GM21619 (cell line): ENCODE measurements around the gene ARNT2.
"Not testable (repeated sequence)": the region's sequence is repeated elsewhere in the genome, so short reads cannot be mapped to it uniquely, and the experiment has no call there.

Source experiments
- ATAC-seq: cut with Tn5 transposase; IDR thresholded peaks from one replicate; pipeline ENCODE4 v1.9.1; 2021; ENCODE audit not compliant: unreplicated experiment

The ARNT2 gene

DNA sequence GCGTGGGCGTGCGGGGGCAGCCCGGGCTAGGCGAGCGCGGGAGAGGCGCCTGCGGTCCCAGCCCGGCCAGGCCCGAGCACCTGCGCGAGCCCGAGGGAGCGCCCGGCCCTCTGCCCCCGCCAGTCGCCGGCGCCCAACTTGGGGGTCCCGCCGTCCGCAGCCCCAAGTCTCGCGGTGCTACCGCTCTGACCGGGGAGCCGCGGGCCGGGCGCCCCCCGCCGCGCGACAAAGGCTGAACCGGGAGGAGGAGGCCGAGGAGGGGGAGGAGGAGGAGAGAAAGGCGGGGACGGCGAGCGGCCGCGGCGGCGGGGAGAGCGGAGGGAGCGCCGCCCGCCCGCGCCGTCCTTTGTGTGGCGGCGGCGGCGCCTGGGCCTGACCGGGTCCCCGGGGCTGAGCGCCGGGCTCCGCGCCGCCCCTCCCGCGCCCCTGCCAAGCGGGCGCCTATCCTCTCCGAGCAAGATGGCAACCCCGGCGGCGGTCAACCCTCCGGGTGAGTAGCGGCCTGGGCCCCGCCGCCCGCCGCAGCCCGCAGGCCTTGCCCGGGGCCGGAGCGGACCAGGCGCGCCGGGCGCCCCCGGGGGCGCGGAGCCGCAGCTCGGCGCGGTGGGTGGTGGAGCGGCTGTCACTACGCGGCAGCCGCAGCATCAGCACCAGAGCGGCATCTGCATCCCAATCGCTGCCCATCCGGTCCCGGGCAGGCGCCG is at the start of gene ARNT2:
TSS of gene ARNT2 (plus strand) at position 326 of the 704 bp plus-strand sequence. CDS start at position 460, 134 bp downstream.
- ATAC-seq, result no peak

DNA sequence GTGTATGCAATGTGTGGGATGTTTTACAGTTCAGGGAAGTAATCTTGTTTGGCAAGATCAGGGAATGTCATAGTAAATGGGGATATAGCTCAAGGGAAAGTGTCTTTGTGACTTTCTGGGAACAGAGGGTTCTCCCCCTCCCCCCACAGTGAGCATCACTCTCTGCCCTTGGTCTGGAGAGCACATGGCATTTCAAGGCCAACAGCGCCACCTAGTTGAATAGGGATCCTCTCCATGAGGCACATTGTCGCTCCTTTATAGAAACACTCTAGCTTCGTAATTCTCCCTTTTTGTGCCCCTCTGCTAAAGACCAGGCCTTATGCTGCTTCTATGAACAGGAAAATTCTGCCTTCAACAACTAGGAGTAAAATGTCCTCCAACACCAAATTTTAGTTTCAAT is 37.1 kb upstream of the ARNT2 start:
- no peak for ATAC-seq

GRCh38 chr15:80367661-80368060 is 36.5 kb upstream of the ARNT2 start:
- ATAC-seq, result no peak

DNA sequence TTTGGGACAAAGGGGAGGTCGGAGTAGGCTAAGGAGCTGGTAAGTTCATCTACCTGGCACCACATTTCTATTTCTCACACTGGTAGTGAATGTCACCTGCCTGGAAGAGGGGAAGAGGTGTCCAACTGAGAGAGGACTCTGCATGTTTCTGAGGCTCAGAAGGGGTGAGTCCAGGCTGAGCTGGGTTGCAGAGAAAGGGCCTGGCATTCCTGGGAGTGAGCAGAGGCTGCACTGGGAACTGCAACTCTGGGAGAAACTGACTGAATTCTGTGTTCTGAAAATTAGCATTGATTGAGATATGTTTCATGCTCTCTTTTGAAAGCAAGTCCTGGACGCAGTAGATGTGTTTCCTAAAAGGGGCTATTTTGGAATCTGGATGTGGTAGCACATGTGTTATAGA is 32.3 kb upstream of the ARNT2 start:
- no peak for ATAC-seq

DNA sequence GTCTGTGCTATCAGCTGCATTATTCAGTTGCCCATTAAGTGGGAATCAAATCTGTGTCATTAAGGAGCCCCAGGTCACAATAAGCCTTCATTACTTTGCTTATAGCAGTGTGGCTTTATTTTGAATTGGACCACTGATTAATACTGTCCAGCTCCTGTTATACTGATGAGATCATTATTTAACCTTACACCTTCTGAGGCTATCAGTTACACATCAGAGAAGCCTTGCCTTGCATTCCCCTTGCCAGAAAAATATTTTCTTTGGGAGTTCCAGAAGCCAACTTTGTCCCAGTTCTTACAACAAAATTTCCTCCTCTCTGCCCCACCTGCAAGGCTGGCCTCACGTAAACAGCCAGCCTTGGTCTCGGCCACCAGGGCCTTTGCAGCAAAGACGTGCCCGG is 29.7 kb upstream of the ARNT2 start:
- no peak for ATAC-seq

- no peak for ATAC-seq
Observed at GRCh38 chr15:80375968-80376891, 28.0 kb upstream of the ARNT2 start.

GRCh38 chr15:80379693-80380092 is 24.5 kb upstream of the ARNT2 start:
- no peak for ATAC-seq

DNA sequence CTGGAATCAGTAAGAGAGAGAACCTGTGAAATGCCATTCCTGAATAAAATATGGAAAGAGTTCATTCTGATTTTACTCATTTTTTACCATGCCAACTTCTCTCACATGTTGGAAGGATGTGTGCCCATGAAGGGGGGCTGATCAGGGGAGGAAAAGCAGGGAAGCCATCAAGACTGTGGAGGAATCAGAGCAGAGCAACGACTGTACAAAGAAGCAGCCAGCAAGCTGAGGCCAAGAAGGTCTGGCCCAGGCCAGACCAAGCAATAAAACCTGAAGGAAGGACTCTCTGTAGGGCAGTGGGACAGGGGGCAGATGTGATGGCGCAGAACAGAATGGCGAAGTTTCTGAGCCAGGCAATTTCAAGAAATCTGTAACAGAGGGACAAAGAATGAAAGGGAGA is 24.0 kb upstream of the ARNT2 start:
- ATAC-seq, result no peak

DNA sequence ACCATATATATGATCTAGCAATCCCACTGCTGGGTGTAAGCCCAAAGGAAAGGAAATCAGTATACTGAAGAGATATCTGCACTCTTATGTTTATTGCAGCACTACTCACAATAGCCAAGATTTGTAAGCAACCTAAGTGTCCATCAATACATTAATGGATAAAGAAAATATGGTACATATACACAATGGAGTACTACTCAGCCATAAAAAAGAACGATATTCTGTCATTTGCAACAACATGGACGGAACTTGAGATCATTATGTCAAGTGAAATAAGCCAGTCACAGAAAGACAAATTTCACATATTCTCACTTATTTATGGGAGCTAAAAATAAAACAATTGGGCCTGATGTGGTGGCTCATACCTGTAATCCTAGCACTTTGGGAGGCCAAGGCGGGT is 21.9 kb upstream of the ARNT2 start:
- ATAC-seq, result no peak

GRCh38 chr15:80384432-80384831 is 19.8 kb upstream of the ARNT2 start:
- ATAC-seq, result no peak

DNA sequence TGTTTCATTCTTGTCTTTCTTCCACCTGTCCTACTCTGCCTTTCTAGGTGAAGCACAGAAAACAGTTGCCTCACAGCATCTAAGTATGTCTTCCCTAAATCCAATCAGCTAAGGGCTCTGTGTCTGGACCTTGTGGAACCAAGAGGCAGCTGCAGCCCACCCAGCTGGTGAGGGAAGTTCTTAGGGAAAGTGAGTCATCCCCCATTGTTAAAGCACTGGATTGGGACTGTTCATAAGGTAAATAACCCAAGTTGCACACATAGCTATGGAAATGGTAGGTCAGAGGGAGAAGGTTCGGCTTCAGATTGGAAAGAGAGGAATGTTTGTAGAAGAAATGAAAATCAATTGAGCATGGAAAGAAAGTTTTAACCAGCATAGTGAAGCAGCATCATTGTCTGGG is 18.0 kb upstream of the ARNT2 start:
- no peak for ATAC-seq

GRCh38 chr15:80388326-80388725 is 15.9 kb upstream of the ARNT2 start:
- no peak for ATAC-seq

DNA sequence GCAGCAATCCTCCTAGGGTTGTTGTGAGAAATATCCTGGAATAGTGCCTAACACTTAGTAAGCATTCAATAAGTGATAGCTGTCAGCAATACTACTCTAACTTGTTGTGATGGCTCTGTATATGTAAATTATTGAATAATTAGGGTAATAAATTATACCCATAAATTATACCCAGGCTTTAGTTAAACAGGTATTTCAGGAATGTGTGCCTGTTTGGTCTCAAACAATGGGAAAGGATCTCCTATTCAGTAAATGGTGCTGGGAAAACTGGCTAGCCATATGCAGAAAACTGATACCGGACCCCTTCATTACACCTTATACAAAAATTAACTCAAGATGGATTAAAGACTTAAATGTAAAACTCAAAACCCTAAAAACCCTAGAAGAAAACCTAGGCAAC is 14.8 kb upstream of the ARNT2 start:
- ATAC-seq, result no peak

GRCh38 chr15:80390942-80391341 is 13.2 kb upstream of the ARNT2 start:
- not testable (repeated sequence) for ATAC-seq

GRCh38 chr15:80395616-80396015 is 8.6 kb upstream of the ARNT2 start:
- no peak for ATAC-seq

DNA sequence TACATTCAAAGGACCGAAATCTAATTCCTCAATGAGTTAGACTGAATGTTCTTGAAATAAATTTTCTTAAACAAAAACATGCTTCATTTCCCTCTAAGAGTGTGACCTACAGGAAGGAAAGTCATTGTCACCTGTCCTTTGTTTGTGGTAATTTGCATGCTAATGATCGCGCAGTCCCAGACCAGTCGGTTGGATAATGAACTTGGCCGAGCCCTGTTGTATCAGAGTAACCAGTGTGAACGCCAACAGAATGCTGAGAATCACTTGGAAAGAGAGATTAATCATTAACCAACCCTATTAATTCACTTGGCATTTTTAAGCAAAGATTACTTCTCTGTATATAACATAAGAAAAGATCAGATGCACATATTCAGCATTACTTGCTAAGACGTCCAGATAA is 8.1 kb upstream of the ARNT2 start:
- ATAC-seq, result no peak

- ATAC-seq, result no peak
Observed at GRCh38 chr15:80399508-80399907, 4.7 kb upstream of the ARNT2 start.

- ATAC-seq, result no peak
Observed at GRCh38 chr15:80401456-80401855, 2.7 kb upstream of the ARNT2 start.

DNA sequence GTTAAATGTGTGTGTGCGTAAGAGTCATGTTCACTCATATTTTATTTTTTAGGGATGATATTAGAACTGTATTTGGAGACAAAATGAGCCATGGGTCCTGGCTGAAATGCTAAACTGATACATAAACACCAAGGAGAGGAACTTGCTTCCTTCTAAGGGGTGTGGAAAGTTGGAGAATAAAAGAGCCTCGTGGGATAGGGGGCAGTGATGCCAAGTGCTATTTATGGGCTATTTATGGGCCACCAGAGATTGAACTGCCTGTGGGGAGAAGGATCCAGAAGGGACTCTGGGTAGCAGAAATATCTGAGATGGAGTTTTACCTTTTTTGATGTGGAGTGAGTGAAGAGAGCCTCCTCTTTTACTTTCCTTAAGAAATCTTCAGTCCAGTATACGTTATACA is 1.8 kb upstream of the ARNT2 start:
- ATAC-seq, result no peak

DNA sequence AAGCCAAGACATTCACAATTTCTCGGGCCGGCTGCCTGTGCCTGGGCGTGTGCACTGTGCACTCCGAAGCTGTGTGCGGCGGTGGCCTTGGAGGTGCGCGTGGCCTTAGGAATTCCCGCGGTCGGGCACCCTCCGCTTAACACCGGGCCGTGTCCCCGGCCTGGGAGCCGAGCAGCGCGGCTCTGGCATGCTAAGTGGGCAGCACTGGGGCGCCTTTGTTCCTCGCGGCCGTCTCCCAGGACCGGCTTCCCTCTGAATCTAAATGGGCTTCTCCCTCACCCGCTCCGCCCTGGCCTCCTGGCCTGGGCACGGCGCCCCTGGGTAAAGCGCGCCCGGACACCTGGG is 498 bp upstream of the ARNT2 start:
- ATAC-seq, result no peak

DNA sequence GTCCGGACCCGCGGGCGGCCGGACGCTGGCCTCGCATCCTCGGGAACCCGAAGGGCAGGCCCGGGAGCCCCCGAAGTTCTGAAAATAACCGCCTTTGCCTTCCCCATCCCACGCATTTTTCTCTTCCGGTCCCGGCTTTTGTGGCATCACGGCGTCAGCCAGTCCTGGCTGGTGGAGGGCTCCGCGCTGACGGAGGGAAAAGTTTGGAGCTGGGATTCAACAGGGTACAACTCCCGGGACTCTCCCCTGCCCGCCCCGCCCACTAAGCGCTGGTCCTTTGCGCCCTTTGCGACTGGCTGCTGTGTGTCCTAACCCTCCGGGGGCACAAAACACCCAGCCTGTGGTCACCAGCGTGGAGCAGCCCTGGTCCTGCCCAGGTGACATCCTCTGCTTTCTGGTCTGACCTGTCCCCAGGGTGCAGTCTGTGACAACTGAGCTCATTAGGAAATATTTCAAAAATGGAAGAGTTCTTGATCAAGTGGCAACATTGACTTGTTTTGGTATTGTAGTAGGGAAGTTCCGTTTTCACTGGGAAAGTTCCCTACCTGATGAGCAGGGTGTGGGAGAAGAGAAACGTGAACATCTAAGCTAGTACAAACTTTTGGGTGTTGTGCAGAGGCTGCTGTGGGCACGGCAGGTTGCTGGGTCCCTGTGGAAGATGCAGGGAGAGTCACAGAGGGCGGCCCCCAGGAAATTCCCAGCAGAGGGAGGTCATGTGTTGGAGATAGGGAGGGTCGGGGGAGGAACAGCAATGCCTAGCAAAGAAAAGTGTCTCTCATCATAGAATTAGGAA is 775 bp downstream of the ARNT2 start:
- no peak for ATAC-seq

GRCh38 chr15:80405554-80405850 is 1.3 kb downstream of the ARNT2 start:
- no peak for ATAC-seq
